Natural killer cell (primary cell): ENCODE data around the gene RAB26. TPM values are rescaled to one million over a fixed set of nuclear protein-coding genes. Genes with fewer than 3 reads are reported as not detected.
A peak's percentile ranks its signal among the peaks of the same experiment; 100 is the strongest.

ENCODE experiments used
- ATAC-seq, 3 donors: fragments of 150-1000 bp in 2 of 3; fragments of 200-7000 bp in 1 of 3; cut with Tn5 transposase; 1 replicate in 1 of 3; 2 replicates in 2 of 3; pipeline ENCODE4 v1.10.0; 2021; ENCODE audit warnings: mild to moderate bottlenecking in 2 of 3, moderate library complexity in 2 of 3
- DNase-seq, 2 donors: peaks; one replicate each; pipeline versions ENCODE4 v3.0.0 to v3.0.0-alpha.2; 2013 to 2021; ENCODE audit warnings: mixed read lengths in 1 of 2
- H3K27ac ChIP-seq: one replicate; pipeline ENCODE4 v1.5.1; 2013; ENCODE audit warnings: mild to moderate bottlenecking, low read length
- H3K27me3 ChIP-seq: one replicate; pipeline ENCODE4 v1.6.1; 2013; ENCODE audit warnings: low read length; ENCODE audit not compliant: control insufficient read depth, insufficient read depth
- H3K36me3 ChIP-seq: one replicate; pipeline ENCODE4 v1.6.1; 2013; ENCODE audit warnings: low read length; ENCODE audit not compliant: control insufficient read depth, insufficient read depth
- H3K4me1 ChIP-seq: one replicate; pipeline ENCODE4 v1.6.1; 2013; ENCODE audit warnings: low read length; ENCODE audit not compliant: control insufficient read depth, insufficient read depth
- H3K4me3 ChIP-seq: one replicate; pipeline ENCODE4 v1.5.1; 2013; ENCODE audit warnings: low read length
- H3K9me3 ChIP-seq: one replicate; pipeline ENCODE4 v1.6.1; 2013; ENCODE audit warnings: low read length; ENCODE audit not compliant: control insufficient read depth, insufficient read depth
- H3K27ac Mint-ChIP-seq, 2 donors: one replicate each; pipeline ENCODE4 v1.8.0; 2022; ENCODE audit warnings: mild to moderate bottlenecking in 2 of 2, mixed read lengths in 2 of 2, moderate library complexity in 1 of 2
- H3K27me3 Mint-ChIP-seq, 2 donors: one replicate each; pipeline ENCODE4 v1.8.0; 2022; ENCODE audit warnings: low read depth in 2 of 2, mixed read lengths in 2 of 2
- H3K36me3 Mint-ChIP-seq: one replicate; pipeline ENCODE4 v1.8.0; 2022; ENCODE audit warnings: mixed read lengths
- H3K4me1 Mint-ChIP-seq, 2 donors: one replicate each; pipeline ENCODE4 v1.8.0; 2022; ENCODE audit warnings: mixed read lengths in 2 of 2
- H3K4me3 Mint-ChIP-seq: one replicate; pipeline ENCODE4 v1.8.0; 2022; ENCODE audit warnings: mild to moderate bottlenecking, moderate library complexity, mixed read lengths
- H3K9me3 Mint-ChIP-seq, 2 donors: one replicate each; pipeline ENCODE4 v1.8.0; 2022; ENCODE audit warnings: mixed read lengths in 2 of 2
- WGBS: methylation state at CpG from one replicate; pipeline ENCODE4 v1.1.7; 2013; ENCODE audit warnings: missing lambda C conversion rate; ENCODE audit not compliant: insufficient coverage; 5-methylcytosine and 5-hydroxymethylcytosine counted together
- intact Hi-C: fragments of 100-400 bp; cut with micrococcal nuclease; formaldehyde crosslinking; loops from one replicate; pipeline ENCODE4 v1.14.2; 2022
- total RNA-seq, 4 donors: library from RNA; stranded (reverse); fragments of 120-200 nt in 1 of 4; gene quantifications; one replicate each; pipeline versions ENCODE4 v1.2.3 to v1.2.4, GENCODE V29; 2013 to 2022
- TF ChIP-seq, protein P1 (sequence below): fragments of 200-600 bp; IDR thresholded peaks from one replicate; pipeline ENCODE4 v1.8.0; 2022; ENCODE audit warnings: antibody characterized with exemption

Gene RAB26
- total RNA-seq, 3 donors from 2014 or later (not counting 1 experiment from before 2014, with no cell fraction given) = 0.27 to 0.28 TPM; not detected in 1

DNA sequence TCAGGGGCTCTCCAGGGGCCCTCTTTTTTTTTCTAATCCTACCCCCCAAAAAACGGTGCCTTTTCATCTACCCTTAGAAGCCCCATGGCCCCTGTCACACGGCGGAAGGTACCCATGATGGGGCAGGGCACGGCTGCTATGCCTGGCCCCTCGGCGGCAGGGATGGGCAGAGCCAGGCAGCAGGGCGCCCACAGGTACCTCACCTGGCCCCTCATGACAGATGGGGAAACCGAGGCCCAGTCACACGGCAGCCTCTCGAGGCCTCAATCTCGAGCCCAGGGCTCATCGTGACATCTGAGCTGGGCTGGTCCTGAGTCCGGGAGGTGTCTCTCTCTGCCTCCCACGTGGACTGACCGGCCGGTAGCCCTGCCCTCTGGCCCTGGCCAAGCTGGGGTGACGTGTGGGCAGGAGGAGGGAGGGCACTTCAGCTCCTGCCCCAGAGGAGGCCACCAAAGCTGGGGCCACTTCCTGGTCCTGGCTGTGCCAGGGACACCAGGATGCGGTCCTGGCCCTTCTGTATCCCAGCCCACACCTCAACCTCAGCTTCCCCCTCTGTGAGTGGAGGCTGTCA lies 18.7 kb downstream of the RAB26 start:
- intact Hi-C loops = no loop called here
- Mint-ChIP-seq H3K27ac (peak overlapping the region in 1 of 2 donors; percentile 45), H3K4me3 (no peak overlapping the region), H3K4me1 (peaks cover 0 to 5% of the 10 kb centered on the region in 2 donors), H3K27me3 (no peaks in the 10 kb centered on the region), H3K36me3 (no peaks in the 10 kb centered on the region), H3K9me3 (no peaks in the 10 kb centered on the region)
- 95% methylated on average over 18 of the region's 18 CpGs for WGBS
- H3K4me1 ChIP-seq = no peaks in the 10 kb centered on the region
- TF ChIP-seq, protein P1, sequence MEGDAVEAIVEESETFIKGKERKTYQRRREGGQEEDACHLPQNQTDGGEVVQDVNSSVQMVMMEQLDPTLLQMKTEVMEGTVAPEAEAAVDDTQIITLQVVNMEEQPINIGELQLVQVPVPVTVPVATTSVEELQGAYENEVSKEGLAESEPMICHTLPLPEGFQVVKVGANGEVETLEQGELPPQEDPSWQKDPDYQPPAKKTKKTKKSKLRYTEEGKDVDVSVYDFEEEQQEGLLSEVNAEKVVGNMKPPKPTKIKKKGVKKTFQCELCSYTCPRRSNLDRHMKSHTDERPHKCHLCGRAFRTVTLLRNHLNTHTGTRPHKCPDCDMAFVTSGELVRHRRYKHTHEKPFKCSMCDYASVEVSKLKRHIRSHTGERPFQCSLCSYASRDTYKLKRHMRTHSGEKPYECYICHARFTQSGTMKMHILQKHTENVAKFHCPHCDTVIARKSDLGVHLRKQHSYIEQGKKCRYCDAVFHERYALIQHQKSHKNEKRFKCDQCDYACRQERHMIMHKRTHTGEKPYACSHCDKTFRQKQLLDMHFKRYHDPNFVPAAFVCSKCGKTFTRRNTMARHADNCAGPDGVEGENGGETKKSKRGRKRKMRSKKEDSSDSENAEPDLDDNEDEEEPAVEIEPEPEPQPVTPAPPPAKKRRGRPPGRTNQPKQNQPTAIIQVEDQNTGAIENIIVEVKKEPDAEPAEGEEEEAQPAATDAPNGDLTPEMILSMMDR = no peak
- DNase-seq = no peak
- H3K36me3 ChIP-seq = peaks cover 21% of the 10 kb centered on the region
- no peak for ATAC-seq
- H3K27me3 ChIP-seq = no peaks in the 10 kb centered on the region
- no peak overlapping the region for H3K4me3 ChIP-seq
- no peaks in the 10 kb centered on the region for H3K9me3 ChIP-seq
- no peak overlapping the region for H3K27ac ChIP-seq

DNA sequence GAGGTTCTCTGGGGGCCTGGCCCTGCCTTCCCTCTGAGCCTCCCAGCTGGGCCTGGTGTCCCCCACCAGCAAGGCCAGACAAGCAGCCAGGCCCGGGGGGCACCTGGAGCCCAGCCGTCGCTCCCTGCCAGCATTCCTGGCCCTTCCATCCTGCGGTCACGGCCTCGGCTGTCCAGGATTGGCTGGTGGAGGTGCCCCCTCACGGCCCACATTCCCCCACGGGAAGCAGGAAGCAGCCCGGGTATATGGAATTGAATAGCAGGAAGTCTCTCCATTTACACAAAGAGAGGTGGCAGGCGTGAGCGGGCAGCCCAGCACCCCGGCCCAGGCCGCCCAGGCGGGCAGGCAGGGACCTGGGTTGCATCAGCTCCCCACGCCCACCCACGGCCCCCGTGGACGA lies 21.7 kb downstream of the RAB26 start:
- no peaks in the 10 kb centered on the region for H3K36me3 Mint-ChIP-seq
- ATAC-seq = no peak
- no peak overlapping the region for H3K4me3 Mint-ChIP-seq
- no peaks in the 10 kb centered on the region for H3K9me3 ChIP-seq
- no peaks in the 10 kb centered on the region for H3K27me3 Mint-ChIP-seq
- no peaks in the 10 kb centered on the region for H3K9me3 Mint-ChIP-seq
- intact Hi-C loops = no loop called here
- H3K27me3 ChIP-seq = no peaks in the 10 kb centered on the region
- peaks cover 0 to 4% of the 10 kb centered on the region in 2 donors for H3K4me1 Mint-ChIP-seq
- peaks cover 35% of the 10 kb centered on the region for H3K36me3 ChIP-seq
- no peak overlapping the region for H3K4me3 ChIP-seq
- H3K27ac ChIP-seq = no peak overlapping the region
- no peaks in the 10 kb centered on the region for H3K4me1 ChIP-seq
- no peak overlapping the region for H3K27ac Mint-ChIP-seq
- WGBS = 87% methylated on average over 18 of the region's 18 CpGs
- TF ChIP-seq, protein P1 = no peak
- DNase-seq = no peak

DNA sequence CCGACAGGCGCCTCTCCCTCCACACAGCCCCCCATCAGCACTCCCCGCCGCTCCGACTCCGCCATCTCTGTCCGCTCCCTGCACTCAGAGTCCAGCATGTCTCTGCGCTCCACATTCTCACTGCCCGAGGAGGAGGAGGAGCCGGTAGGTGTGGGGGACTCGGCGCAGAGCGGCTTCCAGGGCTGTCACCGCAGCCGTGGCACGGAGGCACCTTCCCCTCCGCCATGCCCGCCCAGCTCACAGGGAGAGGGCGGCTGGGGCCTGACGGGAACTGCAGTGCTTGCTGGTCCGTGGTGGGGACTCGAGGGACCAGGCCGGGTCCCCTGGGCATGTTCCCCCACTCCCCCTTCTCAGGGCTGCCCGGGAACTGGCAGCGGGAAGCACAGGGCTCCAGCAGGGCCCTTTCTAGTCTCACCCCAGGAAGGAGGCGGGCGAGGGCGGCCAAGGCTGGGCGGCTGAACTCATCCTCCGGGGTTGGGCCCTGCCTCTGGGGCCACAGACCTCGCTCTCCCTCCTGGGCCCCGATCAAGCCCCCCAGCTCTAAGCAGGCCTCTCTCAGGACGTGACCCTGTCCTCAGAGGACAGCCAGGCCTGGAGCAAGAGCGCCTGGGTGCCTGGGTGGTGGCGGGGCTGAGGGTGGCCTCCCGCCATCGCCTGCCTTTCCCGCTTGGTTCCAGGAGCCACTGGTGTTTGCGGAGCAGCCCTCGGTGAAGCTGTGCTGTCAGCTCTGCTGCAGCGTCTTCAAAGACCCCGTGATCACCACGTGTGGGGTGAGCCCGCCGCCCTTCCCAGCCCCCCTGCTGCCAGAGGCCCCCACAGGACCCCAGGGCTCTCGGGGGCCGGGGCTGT lies 22.4 kb downstream of the RAB26 start:
- intact Hi-C loops = no loop called here
- Histone ChIP-seq H3K27ac (no peak overlapping the region), H3K4me1 (no peaks in the 10 kb centered on the region), H3K27me3 (no peaks in the 10 kb centered on the region), H3K36me3 (peaks cover 42% of the 10 kb centered on the region), H3K4me3 (no peak overlapping the region), H3K9me3 (no peaks in the 10 kb centered on the region)
- 92% methylated on average over 47 of the region's 47 CpGs for WGBS
- ATAC-seq (no peak), DNase-seq (no peak)
- no peak overlapping the region for H3K4me3 Mint-ChIP-seq
- no peaks in the 10 kb centered on the region for H3K9me3 Mint-ChIP-seq
- no peaks in the 10 kb centered on the region for H3K36me3 Mint-ChIP-seq
- H3K27me3 Mint-ChIP-seq = no peaks in the 10 kb centered on the region
- peaks cover 0 to 4% of the 10 kb centered on the region in 2 donors for H3K4me1 Mint-ChIP-seq
- no peak overlapping the region for H3K27ac Mint-ChIP-seq
- TF ChIP-seq, protein P1 = no peak
